GM21619 (cell line): ENCODE results near the gene FAAP20.
"Not testable (repeated sequence)": the region's sequence is repeated elsewhere in the genome, so short reads cannot be mapped to it uniquely, and the experiment has no call there.

Experiments
- ATAC-seq: cut with Tn5 transposase; IDR thresholded peaks from one replicate; pipeline ENCODE4 v1.9.1; 2021; ENCODE audit not compliant: unreplicated experiment

Gene FAAP20

GRCh38 chr1:2163205-2163604 is 31.4 kb downstream of the FAAP20 start:
- ATAC-seq = no peak

DNA sequence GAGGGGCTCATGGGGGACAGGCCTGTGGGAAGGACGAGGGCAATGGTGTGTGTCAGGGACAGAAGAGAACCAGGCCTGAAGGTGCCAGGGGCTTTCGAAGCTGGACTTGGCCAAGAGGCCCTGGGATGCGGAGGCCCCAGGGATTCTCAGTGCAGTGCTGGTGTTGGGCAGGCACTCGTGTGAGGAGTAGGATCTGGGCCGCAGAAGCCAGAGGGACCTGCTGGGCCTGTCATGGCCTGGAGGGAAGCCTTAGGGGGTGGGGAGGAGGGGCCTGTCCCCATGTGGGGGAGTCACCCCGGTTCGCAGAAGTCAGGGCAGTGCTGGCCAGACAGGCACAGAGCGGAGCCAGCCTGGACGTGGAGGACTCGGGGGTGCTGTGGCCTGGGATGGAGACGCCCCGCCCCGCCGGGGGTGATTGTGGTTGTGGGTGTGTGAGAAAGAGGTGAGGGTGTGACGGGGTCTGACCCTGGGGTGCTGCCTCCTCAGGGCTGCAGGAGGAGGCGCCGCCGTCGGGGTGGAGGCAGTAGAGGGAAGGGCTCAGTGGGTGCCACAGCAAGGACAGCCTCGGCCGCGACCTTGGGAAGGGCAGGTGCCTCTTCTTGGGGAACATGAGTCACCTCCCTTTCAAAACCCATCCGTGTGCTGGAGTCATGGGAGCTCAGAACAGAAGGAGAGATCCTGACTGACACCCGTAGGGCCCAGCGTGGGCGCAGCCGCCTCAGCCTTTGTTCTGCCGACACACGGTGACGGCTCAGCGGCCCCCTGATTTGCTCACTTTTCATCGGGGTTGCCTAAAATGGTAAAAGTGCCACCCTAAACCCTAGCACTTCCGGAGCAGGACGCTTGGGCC is 33.9 kb downstream of the FAAP20 start:
- no peak for ATAC-seq

DNA sequence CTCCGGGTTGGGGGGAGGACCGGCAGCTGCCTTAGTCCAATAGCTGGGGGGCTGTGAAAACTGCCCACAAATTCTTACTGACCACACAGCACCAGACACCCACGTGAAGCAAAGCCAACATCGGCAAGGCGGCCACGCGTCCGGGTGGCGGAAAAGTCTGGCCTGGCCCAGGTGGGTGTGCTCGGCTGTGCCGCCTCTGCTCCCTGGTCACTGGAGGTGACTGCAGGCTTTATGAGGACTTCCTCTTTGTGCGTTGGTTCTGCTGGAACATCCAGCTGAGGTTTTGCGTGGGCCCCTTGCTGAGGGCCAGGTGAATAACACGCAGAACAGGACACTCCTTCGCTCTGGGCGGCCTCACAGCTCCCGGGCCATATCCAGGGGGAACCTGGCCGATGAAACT is 35.4 kb downstream of the FAAP20 start:
- ATAC-seq = no peak

GRCh38 chr1:2158272-2158671 is 36.3 kb downstream of the FAAP20 start:
- no peak for ATAC-seq

- ATAC-seq = no peak
Observed at GRCh38 chr1:2157856-2158255, 36.7 kb downstream of the FAAP20 start.

- no peak for ATAC-seq
Observed at GRCh38 chr1:2156866-2157265, 37.7 kb downstream of the FAAP20 start.

- ATAC-seq = no peak
Observed at GRCh38 chr1:2155788-2156187, 38.8 kb downstream of the FAAP20 start.

DNA sequence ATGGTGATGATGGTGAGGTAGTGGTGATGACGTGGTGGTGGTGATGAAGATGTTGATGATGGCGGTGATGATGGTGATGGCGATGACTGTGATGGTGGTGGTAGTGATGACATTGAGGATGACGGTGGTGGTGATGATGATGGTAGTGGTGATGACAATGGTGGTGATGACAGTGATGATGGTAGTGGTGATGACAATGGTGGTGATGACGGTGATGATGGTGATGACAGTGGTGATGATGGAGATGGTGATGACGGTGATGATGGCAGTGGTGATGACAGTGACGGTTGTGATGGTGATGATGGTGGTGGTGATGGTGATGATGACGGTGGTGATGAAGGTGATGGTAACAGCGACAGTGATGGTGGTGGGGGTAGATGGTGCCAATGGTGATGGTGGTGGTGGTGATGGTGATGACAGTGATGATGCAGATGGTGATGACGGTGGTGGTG is 39.4 kb downstream of the FAAP20 start:
- ATAC-seq = no peak

GRCh38 chr1:2154022-2154421 is 40.5 kb downstream of the FAAP20 start:
- ATAC-seq = no peak

DNA sequence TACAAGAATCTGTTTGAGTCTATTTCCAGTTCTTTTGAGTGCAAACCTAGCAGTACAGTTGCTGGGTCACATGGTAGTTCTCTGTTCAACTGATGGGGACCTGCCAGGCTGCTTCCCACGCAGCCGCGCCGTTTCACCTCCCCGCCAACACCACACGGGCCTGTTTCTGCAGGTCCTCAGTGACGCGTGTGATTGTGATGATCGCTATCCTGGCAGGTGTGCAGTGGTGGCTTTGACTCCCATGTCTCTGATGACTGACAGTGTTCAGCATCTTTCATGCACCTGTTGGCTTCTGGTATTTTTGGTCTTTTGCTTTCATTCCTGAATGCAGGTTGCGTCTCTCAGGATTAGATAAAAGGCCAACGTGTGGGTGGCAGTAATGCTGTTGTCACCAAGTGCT is 41.6 kb downstream of the FAAP20 start:
- no peak for ATAC-seq

GRCh38 chr1:2151911-2152310 is 42.7 kb downstream of the FAAP20 start:
- no peak for ATAC-seq

GRCh38 chr1:2151252-2151651 is 43.3 kb downstream of the FAAP20 start:
- no peak for ATAC-seq

DNA sequence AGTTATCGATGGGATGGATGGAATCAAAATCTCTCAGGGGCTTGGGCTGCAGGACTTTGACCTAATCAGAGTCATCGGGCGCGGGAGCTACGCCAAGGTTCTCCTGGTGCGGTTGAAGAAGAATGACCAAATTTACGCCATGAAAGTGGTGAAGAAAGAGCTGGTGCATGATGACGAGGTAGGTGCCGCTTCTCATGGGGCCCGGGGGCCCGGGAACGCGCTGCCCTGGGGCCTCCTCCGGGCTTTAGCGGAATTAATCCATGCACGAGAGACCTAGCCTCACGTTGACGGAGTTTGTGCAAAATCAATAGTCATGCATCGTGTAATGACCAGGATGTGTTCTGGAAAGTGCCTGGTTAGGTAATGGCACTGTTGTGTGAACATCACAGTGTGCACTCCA is 43.8 kb downstream of the FAAP20 start:
- ATAC-seq = no peak

DNA sequence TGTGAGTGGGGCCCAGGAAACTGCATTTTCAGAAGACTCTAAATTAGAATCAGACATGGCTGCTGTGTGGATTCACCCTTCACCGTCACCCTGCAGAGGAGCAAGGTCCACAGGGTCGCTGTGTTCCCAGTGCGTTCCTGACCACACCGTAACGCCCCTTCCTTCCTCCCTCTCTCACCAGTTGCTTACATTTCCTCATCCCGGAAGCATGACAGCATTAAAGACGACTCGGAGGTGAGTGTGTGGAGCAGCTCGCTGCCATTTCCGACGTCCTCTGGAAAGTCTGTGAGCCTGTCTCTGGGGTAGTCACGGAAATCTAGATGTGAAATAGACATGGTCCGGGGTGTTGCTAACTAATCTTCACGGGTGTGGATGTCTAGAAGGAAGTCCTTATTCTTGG is 45.9 kb downstream of the FAAP20 start:
- ATAC-seq = no peak

DNA sequence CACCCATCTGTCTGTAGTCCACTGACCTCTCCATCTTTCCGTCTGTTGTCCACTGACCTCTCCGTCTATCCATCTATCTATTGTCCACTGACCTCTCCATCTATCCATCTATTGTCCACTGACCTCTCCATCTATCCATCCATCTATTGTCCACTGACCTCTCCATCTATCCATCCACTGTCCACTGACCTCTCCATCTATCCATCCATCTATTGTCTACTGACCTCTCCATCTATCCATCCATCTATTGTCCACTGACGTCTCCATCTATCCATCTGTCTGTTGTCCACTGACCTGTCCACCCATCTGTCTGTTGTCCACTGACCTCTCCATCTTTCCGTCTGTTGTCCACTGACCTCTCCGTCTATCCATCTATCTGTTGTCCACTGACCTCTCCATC is 46.7 kb downstream of the FAAP20 start:
- not testable (repeated sequence) for ATAC-seq

GRCh38 chr1:2146836-2147517 is 47.6 kb downstream of the FAAP20 start:
- ATAC-seq = no peak

DNA sequence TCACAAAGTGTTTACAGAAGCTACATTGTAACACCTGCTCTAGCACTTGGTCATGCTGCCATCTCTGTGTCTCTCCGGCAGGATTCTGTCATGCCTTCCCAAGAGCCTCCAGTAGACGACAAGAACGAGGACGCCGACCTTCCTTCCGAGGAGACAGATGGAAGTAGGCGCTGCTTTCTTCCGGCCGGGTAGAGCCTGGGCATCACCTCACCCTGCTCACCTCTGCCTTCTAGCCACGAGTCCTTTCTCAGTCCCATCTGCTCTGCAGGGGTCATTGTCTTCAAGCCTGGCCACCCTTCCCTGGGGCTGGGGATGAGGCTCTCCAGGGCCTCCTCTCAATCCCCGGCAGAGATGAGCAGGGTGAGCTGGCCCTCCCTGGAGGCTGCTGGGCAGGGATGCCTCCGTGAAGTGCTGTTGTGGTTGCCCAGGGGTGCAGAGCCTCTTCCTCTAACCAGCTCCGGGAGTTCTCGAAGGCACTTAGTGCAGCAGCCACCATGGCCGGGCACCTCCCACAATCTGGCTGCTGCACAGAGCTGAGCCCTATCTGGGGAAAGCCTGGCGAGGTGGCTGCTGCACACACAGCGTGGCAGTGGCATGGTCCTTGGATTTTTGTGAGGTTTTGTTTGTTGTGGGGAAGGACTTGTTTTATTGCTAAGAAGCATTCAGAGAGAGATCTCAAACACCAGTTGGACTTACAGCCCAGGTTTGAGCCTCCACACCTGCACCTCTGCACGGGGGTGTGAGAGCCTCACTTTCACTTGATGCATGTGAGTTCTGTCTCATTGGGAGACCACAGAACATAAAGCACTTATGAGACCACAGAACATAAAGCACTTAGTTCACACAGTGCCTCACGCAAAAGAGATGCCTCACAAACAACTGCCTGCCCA is 48.4 kb downstream of the FAAP20 start:
- no peak for ATAC-seq

DNA sequence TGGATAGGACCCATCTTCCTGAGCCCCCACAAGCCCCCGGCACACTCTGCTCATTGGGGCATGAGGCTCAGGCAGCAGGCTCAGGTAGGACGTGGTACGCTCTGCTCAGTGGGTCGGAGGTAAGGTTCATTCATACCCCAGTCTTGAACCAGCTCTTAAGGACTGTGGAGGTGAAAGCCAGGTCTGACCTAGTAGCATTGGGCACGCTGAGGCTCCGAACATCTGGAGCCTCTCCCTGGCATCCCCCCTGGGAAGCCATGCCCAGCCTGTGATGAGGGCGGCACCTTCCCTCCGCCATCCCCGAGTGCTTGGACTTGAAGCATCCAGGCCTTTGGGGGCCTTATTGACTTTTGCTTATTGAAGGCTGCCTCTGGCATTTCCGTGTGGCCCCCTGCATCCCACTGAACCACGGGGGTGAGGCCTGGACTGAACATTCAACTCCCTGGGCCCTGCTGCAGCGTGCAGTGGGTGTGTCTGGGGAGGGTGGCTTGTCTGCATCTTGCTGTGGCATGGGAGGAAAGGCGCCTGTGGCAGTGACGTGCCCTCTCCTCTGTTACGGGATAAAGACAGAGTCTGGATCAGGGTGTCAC is 50.0 kb downstream of the FAAP20 start:
- no peak for ATAC-seq

DNA sequence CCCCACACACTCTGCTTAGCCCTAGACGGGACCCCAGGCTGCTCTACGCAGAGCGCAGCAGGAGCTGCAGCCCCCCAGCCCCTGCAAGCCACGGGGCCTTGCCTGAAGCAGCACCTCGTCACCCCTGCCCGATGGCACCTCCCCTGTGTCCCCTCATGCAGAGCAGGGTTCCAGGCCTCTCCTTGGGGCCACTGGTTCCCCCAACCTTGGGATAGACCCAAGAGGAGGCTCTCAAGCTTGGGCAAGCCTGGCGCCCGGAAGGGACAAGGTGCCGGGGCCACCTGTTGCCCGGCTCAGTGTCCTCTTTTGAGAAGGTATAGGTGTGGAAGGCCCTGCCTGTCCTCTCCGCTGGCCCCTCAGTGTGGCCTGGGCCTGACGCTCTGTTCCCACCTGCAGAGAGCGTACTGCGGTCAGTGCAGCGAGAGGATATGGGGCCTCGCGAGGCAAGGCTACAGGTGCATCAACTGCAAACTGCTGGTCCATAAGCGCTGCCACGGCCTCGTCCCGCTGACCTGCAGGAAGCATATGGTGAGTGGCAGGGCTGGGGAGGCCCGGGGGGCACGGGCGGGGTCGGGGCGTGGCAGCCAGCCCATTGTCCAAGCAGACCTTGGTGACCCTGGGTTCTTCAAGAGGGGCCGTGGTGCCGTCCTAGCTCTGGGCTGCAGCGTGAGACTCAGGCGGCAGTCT is 50.6 kb downstream of the FAAP20 start:
- no peak for ATAC-seq

GRCh38 chr1:2141025-2141424 is 53.5 kb downstream of the FAAP20 start:
- ATAC-seq = no peak
